GM21737 (cell line): Measurements from ENCODE around the gene DPY19L3.
A peak's percentile ranks its signal among the peaks of the same experiment; 100 is the strongest.
"Not testable (repeated sequence)": the region's sequence is repeated elsewhere in the genome, so short reads cannot be mapped to it uniquely, and the experiment has no call there.

ENCODE experiments used
- ATAC-seq: cut with Tn5 transposase; IDR thresholded peaks from one replicate; pipeline ENCODE4 v1.9.1; 2021; ENCODE audit warnings: mild to moderate bottlenecking, moderate library complexity; ENCODE audit not compliant: unreplicated experiment

Gene DPY19L3

GRCh38 chr19:32442650-32443049 is 37.1 kb downstream of the DPY19L3 start:
- ATAC-seq = no peak

- not testable (repeated sequence) for ATAC-seq
Observed at GRCh38 chr19:32447534-32447933, 42.0 kb downstream of the DPY19L3 start.

- no peak for ATAC-seq
Observed at GRCh38 chr19:32448026-32448425, 42.5 kb downstream of the DPY19L3 start.

- ATAC-seq = no peak
Observed at GRCh38 chr19:32450217-32450616, 44.6 kb downstream of the DPY19L3 start.

GRCh38 chr19:32453736-32454135 is 48.2 kb downstream of the DPY19L3 start:
- no peak for ATAC-seq

- ATAC-seq = no peak
Observed at GRCh38 chr19:32456406-32456805, 50.8 kb downstream of the DPY19L3 start.

- ATAC-seq = no peak
Observed at GRCh38 chr19:32457571-32458158, 52.1 kb downstream of the DPY19L3 start.

GRCh38 chr19:32458500-32459123 is 53.0 kb downstream of the DPY19L3 start:
- peak; percentile 80 for ATAC-seq

- ATAC-seq = no peak
Observed at GRCh38 chr19:32459204-32459865, 53.8 kb downstream of the DPY19L3 start.

- ATAC-seq = no peak
Observed at GRCh38 chr19:32460476-32460875, 54.9 kb downstream of the DPY19L3 start.

- no peak for ATAC-seq
Observed at GRCh38 chr19:32464279-32464678, 58.7 kb downstream of the DPY19L3 start.

- no peak for ATAC-seq
Observed at GRCh38 chr19:32465176-32465575, 59.6 kb downstream of the DPY19L3 start.

GRCh38 chr19:32469795-32470194 is 64.2 kb downstream of the DPY19L3 start:
- ATAC-seq = no peak

- ATAC-seq = no peak
Observed at GRCh38 chr19:32471095-32471494, 65.5 kb downstream of the DPY19L3 start.

- ATAC-seq = no peak
Observed at GRCh38 chr19:32471811-32472210, 66.2 kb downstream of the DPY19L3 start.

- ATAC-seq = no peak
Observed at GRCh38 chr19:32475141-32476031, 69.8 kb downstream of the DPY19L3 start.

GRCh38 chr19:32476032-32476350 is 70.4 kb downstream of the DPY19L3 start:
- no peak for ATAC-seq

GRCh38 chr19:32480321-32480720 is 74.8 kb downstream of the DPY19L3 start:
- ATAC-seq = no peak

- ATAC-seq = no peak
Observed at GRCh38 chr19:32483574-32483973, 78.0 kb downstream of the DPY19L3 start.

- no peak for ATAC-seq
Observed at GRCh38 chr19:32489971-32490370, 84.4 kb downstream of the DPY19L3 start.

GRCh38 chr19:32497391-32497790 is 91.8 kb downstream of the DPY19L3 start:
- no peak for ATAC-seq
